IMR-90 (cell line): ENCODE data around the gene MRC2.

Source experiments
- CTCF ChIP-seq: conservative IDR thresholded peaks from 2 replicates; pipeline ENCODE4 v1.5.1; 2012; ENCODE audit warnings: mild to moderate bottlenecking, low read depth, low read length, improper control_type of control experiment
- FOS ChIP-seq: fragments of 150-350 bp; IDR thresholded peaks from 2 replicates; pipeline ENCODE4 v1.6.1; 2016; ENCODE audit warnings: low read depth, low read length
- MAZ ChIP-seq: IDR thresholded peaks from 2 replicates; pipeline ENCODE4 v1.6.1; 2012; ENCODE audit warnings: low read depth, mild to moderate bottlenecking, low read length, improper control_type of control experiment, moderate library complexity, borderline replicate concordance
- NFE2L2 ChIP-seq: fragments of 150-350 bp; IDR thresholded peaks from 2 replicates; pipeline ENCODE4 v1.6.1; 2016; ENCODE audit warnings: low read depth, mild to moderate bottlenecking, low read length
- POLR2A ChIP-seq: IDR thresholded peaks from 2 replicates; pipeline ENCODE4 v1.6.1; 2012; ENCODE audit warnings: mild to moderate bottlenecking, low read depth, low read length
- RAD21 ChIP-seq: IDR thresholded peaks from 2 replicates; pipeline ENCODE4 v1.6.1; 2012; ENCODE audit warnings: low read length, improper control_type of control experiment
- SMC3 ChIP-seq: fragments of 150-350 bp; IDR thresholded peaks from 2 replicates; pipeline ENCODE4 v1.6.1; 2016; ENCODE audit warnings: low read depth, mild to moderate bottlenecking, antibody characterized with exemption, low read length, moderate library complexity
- USF2 ChIP-seq: fragments of 150-350 bp; IDR thresholded peaks from 2 replicates; pipeline ENCODE4 v1.6.1; 2017; ENCODE audit warnings: mild to moderate bottlenecking, antibody characterized with exemption, low read length, low read depth

- TF ChIP-seq POLR2A = no peak
- no peak for TF ChIP-seq SMC3
- no peak for TF ChIP-seq MAZ
- TF ChIP-seq CTCF = no peak
- TF ChIP-seq RAD21 = no peak
- TF ChIP-seq USF2 = no peak
- no peak for TF ChIP-seq NFE2L2
- no peak for TF ChIP-seq FOS
Measured at GRCh38 chr17:62687997-62688396, 60.5 kb downstream of the MRC2 start.
